Measurements from ENCODE around the gene TMEM100.

- TF ChIP-seq CTCF (IDR thresholded peaks at IDR 0.05) (no peak), EZH2 (IDR thresholded peaks at IDR 0.05; ENCODE audit: borderline replicate concordance, insufficient read depth, low read depth, low read length, poor library complexity, severe bottlenecking) (no peak)
Observed at GRCh38 chr17:55702150-55702549, 20.5 kb downstream of the TMEM100 start.

Measured in B cell (primary cell).